ENCODE results near the gene ABCC4.

ABCC4 gene

GRCh38 chr13:95133498-95133897 is 167.8 kb downstream of the ABCC4 start:
- Histone ChIP-seq H3K9ac (ENCODE audit: low read depth, low read length) (no peak overlapping the region), H3K9me3 (ENCODE audit: control insufficient read depth, insufficient read depth, low read length) (no peaks in the 10 kb centered on the region), H3K27ac (ENCODE audit: low read depth, low read length) (no peak overlapping the region)

GRCh38 chr13:95129004-95129403 is 172.2 kb downstream of the ABCC4 start:
- H3K9ac ChIP-seq (ENCODE audit: low read depth, low read length), result no peak overlapping the region
- H3K27ac ChIP-seq (ENCODE audit: low read depth, low read length), result no peak overlapping the region
- no peaks in the 10 kb centered on the region for H3K4me1 ChIP-seq (ENCODE audit: control insufficient read depth, insufficient read depth, low read length)
- H3K4me3 ChIP-seq (ENCODE audit: low read depth, low read length), result no peak overlapping the region
- no peaks in the 10 kb centered on the region for H3K9me3 ChIP-seq (ENCODE audit: control insufficient read depth, insufficient read depth, low read length)
- no peaks in the 10 kb centered on the region for H3K36me3 ChIP-seq (ENCODE audit: control insufficient read depth, insufficient read depth, low read length)
- no peaks in the 10 kb centered on the region for H3K27me3 ChIP-seq (ENCODE audit: control insufficient read depth, insufficient read depth, low read length)

More at GRCh38 chr13:95133498-95133897, 167.8 kb downstream of the ABCC4 start:
- Histone ChIP-seq H3K4me1 (ENCODE audit: control insufficient read depth, insufficient read depth, low read length) (no peaks in the 10 kb centered on the region), H3K36me3 (ENCODE audit: control insufficient read depth, insufficient read depth, low read length) (no peaks in the 10 kb centered on the region), H3K4me3 (ENCODE audit: low read depth, low read length) (no peak overlapping the region), H3K27me3 (ENCODE audit: control insufficient read depth, insufficient read depth, low read length) (no peaks in the 10 kb centered on the region)

- H3K9ac ChIP-seq (ENCODE audit: low read depth, low read length), result no peak overlapping the region
- H3K4me1 ChIP-seq (ENCODE audit: control insufficient read depth, insufficient read depth, low read length), result no peaks in the 10 kb centered on the region
- H3K27ac ChIP-seq (ENCODE audit: low read depth, low read length), result no peak overlapping the region
- H3K4me3 ChIP-seq (ENCODE audit: low read depth, low read length), result no peak overlapping the region
- H3K9me3 ChIP-seq (ENCODE audit: control insufficient read depth, insufficient read depth, low read length), result no peaks in the 10 kb centered on the region
- H3K36me3 ChIP-seq (ENCODE audit: control insufficient read depth, insufficient read depth, low read length), result no peaks in the 10 kb centered on the region
- no peaks in the 10 kb centered on the region for H3K27me3 ChIP-seq (ENCODE audit: control insufficient read depth, insufficient read depth, low read length)
Observed at GRCh38 chr13:95128045-95128643, 173.1 kb downstream of the ABCC4 start.

GRCh38 chr13:95124959-95125358 is 176.3 kb downstream of the ABCC4 start:
- Histone ChIP-seq H3K36me3 (ENCODE audit: control insufficient read depth, insufficient read depth, low read length) (no peaks in the 10 kb centered on the region), H3K9me3 (ENCODE audit: control insufficient read depth, insufficient read depth, low read length) (no peaks in the 10 kb centered on the region), H3K4me1 (ENCODE audit: control insufficient read depth, insufficient read depth, low read length) (no peaks in the 10 kb centered on the region), H3K4me3 (ENCODE audit: low read depth, low read length) (no peak overlapping the region), H3K9ac (ENCODE audit: low read depth, low read length) (no peak overlapping the region), H3K27me3 (ENCODE audit: control insufficient read depth, insufficient read depth, low read length) (no peaks in the 10 kb centered on the region), H3K27ac (ENCODE audit: low read depth, low read length) (no peak overlapping the region)

- Histone ChIP-seq H3K36me3 (ENCODE audit: control insufficient read depth, insufficient read depth, low read length) (no peaks in the 10 kb centered on the region), H3K9ac (ENCODE audit: low read depth, low read length) (no peak overlapping the region), H3K9me3 (ENCODE audit: control insufficient read depth, insufficient read depth, low read length) (no peaks in the 10 kb centered on the region), H3K27me3 (ENCODE audit: control insufficient read depth, insufficient read depth, low read length) (no peaks in the 10 kb centered on the region), H3K4me3 (ENCODE audit: low read depth, low read length) (no peak overlapping the region), H3K27ac (ENCODE audit: low read depth, low read length) (no peak overlapping the region), H3K4me1 (ENCODE audit: control insufficient read depth, insufficient read depth, low read length) (no peaks in the 10 kb centered on the region)
Observed at GRCh38 chr13:95123726-95124125, 177.5 kb downstream of the ABCC4 start.

GRCh38 chr13:95122063-95122462 is 179.2 kb downstream of the ABCC4 start:
- Histone ChIP-seq H3K4me3 (ENCODE audit: low read depth, low read length) (no peak overlapping the region), H3K27ac (ENCODE audit: low read depth, low read length) (no peak overlapping the region), H3K9me3 (ENCODE audit: control insufficient read depth, insufficient read depth, low read length) (no peaks in the 10 kb centered on the region), H3K36me3 (ENCODE audit: control insufficient read depth, insufficient read depth, low read length) (no peaks in the 10 kb centered on the region), H3K9ac (ENCODE audit: low read depth, low read length) (no peak overlapping the region), H3K27me3 (ENCODE audit: control insufficient read depth, insufficient read depth, low read length) (no peaks in the 10 kb centered on the region), H3K4me1 (ENCODE audit: control insufficient read depth, insufficient read depth, low read length) (no peaks in the 10 kb centered on the region)

GRCh38 chr13:95121516-95121915 is 179.7 kb downstream of the ABCC4 start:
- Histone ChIP-seq H3K9ac (ENCODE audit: low read depth, low read length) (no peak overlapping the region), H3K4me1 (ENCODE audit: control insufficient read depth, insufficient read depth, low read length) (no peaks in the 10 kb centered on the region), H3K27me3 (ENCODE audit: control insufficient read depth, insufficient read depth, low read length) (no peaks in the 10 kb centered on the region), H3K36me3 (ENCODE audit: control insufficient read depth, insufficient read depth, low read length) (no peaks in the 10 kb centered on the region), H3K4me3 (ENCODE audit: low read depth, low read length) (no peak overlapping the region), H3K27ac (ENCODE audit: low read depth, low read length) (no peak overlapping the region), H3K9me3 (ENCODE audit: control insufficient read depth, insufficient read depth, low read length) (no peaks in the 10 kb centered on the region)

GRCh38 chr13:95120650-95121049 is 180.6 kb downstream of the ABCC4 start:
- H3K4me1 ChIP-seq (ENCODE audit: control insufficient read depth, insufficient read depth, low read length), result peaks cover 2% of the 10 kb centered on the region
- H3K27me3 ChIP-seq (ENCODE audit: control insufficient read depth, insufficient read depth, low read length), result no peaks in the 10 kb centered on the region
- no peak overlapping the region for H3K9ac ChIP-seq (ENCODE audit: low read depth, low read length)
- H3K4me3 ChIP-seq (ENCODE audit: low read depth, low read length), result no peak overlapping the region
- no peaks in the 10 kb centered on the region for H3K36me3 ChIP-seq (ENCODE audit: control insufficient read depth, insufficient read depth, low read length)
- H3K9me3 ChIP-seq (ENCODE audit: control insufficient read depth, insufficient read depth, low read length), result no peaks in the 10 kb centered on the region
- no peak overlapping the region for H3K27ac ChIP-seq (ENCODE audit: low read depth, low read length)

- Histone ChIP-seq H3K27ac (ENCODE audit: low read depth, low read length) (no peak overlapping the region), H3K9me3 (ENCODE audit: control insufficient read depth, insufficient read depth, low read length) (no peaks in the 10 kb centered on the region), H3K27me3 (ENCODE audit: control insufficient read depth, insufficient read depth, low read length) (no peaks in the 10 kb centered on the region), H3K4me1 (ENCODE audit: control insufficient read depth, insufficient read depth, low read length) (peaks cover 21% of the 10 kb centered on the region), H3K36me3 (ENCODE audit: control insufficient read depth, insufficient read depth, low read length) (no peaks in the 10 kb centered on the region), H3K4me3 (ENCODE audit: low read depth, low read length) (no peak overlapping the region), H3K9ac (ENCODE audit: low read depth, low read length) (no peak overlapping the region)
Observed at GRCh38 chr13:95118541-95119324, 182.5 kb downstream of the ABCC4 start.

- H3K36me3 ChIP-seq (ENCODE audit: control insufficient read depth, insufficient read depth, low read length), result no peaks in the 10 kb centered on the region
- H3K4me3 ChIP-seq (ENCODE audit: low read depth, low read length), result no peak overlapping the region
- H3K9ac ChIP-seq (ENCODE audit: low read depth, low read length), result no peak overlapping the region
- H3K27me3 ChIP-seq (ENCODE audit: control insufficient read depth, insufficient read depth, low read length), result no peaks in the 10 kb centered on the region
- no peak overlapping the region for H3K27ac ChIP-seq (ENCODE audit: low read depth, low read length)
- peaks cover 32% of the 10 kb centered on the region for H3K4me1 ChIP-seq (ENCODE audit: control insufficient read depth, insufficient read depth, low read length)
- H3K9me3 ChIP-seq (ENCODE audit: control insufficient read depth, insufficient read depth, low read length), result no peaks in the 10 kb centered on the region
Observed at GRCh38 chr13:95117092-95117491, 184.2 kb downstream of the ABCC4 start.

GRCh38 chr13:95115525-95115924 is 185.7 kb downstream of the ABCC4 start:
- no peaks in the 10 kb centered on the region for H3K36me3 ChIP-seq (ENCODE audit: control insufficient read depth, insufficient read depth, low read length)
- no peak overlapping the region for H3K4me3 ChIP-seq (ENCODE audit: low read depth, low read length)
- H3K27me3 ChIP-seq (ENCODE audit: control insufficient read depth, insufficient read depth, low read length), result no peaks in the 10 kb centered on the region
- H3K9ac ChIP-seq (ENCODE audit: low read depth, low read length), result no peak overlapping the region
- H3K9me3 ChIP-seq (ENCODE audit: control insufficient read depth, insufficient read depth, low read length), result no peaks in the 10 kb centered on the region
- H3K4me1 ChIP-seq (ENCODE audit: control insufficient read depth, insufficient read depth, low read length), result peaks cover 32% of the 10 kb centered on the region
- H3K27ac ChIP-seq (ENCODE audit: low read depth, low read length), result no peak overlapping the region

All from HUES48 (cell line).